ENCODE data around the gene AGAP1. TPM values are rescaled to one million over a fixed set of nuclear protein-coding genes. Genes with fewer than 3 reads are reported as not detected.

AGAP1 gene
- total and polyA plus RNA-seq, 4 donors = 2.0 to 8.5 (median 5.4) TPM

GRCh38 chr2:235911125-235911524 is 417.3 kb downstream of the AGAP1 start:
- Histone ChIP-seq H3K9me3 (ENCODE audit: control insufficient read depth in 4 of 4, low read length in 3 of 4) (no peaks in the 10 kb centered on the region), H3K27me3 (ENCODE audit: control insufficient read depth in 4 of 4, insufficient read depth in 4 of 4, low read length in 3 of 4) (no peaks in the 10 kb centered on the region), H3K27ac (ENCODE audit: low read depth in 1 of 2, low read length in 2 of 2) (no peak overlapping the region), H3K4me1 (ENCODE audit: control insufficient read depth in 4 of 4, insufficient read depth in 4 of 4, low read length in 3 of 4) (no peaks in the 10 kb centered on the region), H3K9ac (ENCODE audit: low read depth in 1 of 2, low read length in 2 of 2) (no peak overlapping the region), H3K36me3 (ENCODE audit: control insufficient read depth in 4 of 4, insufficient read depth in 3 of 4, low read depth in 1 of 4, low read length in 3 of 4) (peaks cover 0 to 3% (median 0%) of the 10 kb centered on the region in 4 donors), H3K4me3 (ENCODE audit: low read depth in 1 of 3, low read length in 3 of 3) (no peak overlapping the region)
- no peak for DNase-seq (ENCODE audit: low spot score)
- TF ChIP-seq JUND (IDR thresholded peaks at IDR 0.05) (no peak), TAF1 (conservative IDR thresholded peaks at IDR 0.05) (no peak), HNF4A (conservative IDR thresholded peaks at IDR 0.05) (no peak), NR2F2 (IDR thresholded peaks at IDR 0.05) (no peak), ZBTB33 (IDR thresholded peaks at IDR 0.05) (no peak), FOXA2 (IDR thresholded peaks at IDR 0.05) (no peak), YY1 (IDR thresholded peaks at IDR 0.05) (no peak), SP1 (IDR thresholded peaks at IDR 0.05) (no peak), RAD21 (IDR thresholded peaks at IDR 0.05) (no peak), REST (IDR thresholded peaks at IDR 0.05) (no peak)
- TF ChIP-seq, protein P1, sequence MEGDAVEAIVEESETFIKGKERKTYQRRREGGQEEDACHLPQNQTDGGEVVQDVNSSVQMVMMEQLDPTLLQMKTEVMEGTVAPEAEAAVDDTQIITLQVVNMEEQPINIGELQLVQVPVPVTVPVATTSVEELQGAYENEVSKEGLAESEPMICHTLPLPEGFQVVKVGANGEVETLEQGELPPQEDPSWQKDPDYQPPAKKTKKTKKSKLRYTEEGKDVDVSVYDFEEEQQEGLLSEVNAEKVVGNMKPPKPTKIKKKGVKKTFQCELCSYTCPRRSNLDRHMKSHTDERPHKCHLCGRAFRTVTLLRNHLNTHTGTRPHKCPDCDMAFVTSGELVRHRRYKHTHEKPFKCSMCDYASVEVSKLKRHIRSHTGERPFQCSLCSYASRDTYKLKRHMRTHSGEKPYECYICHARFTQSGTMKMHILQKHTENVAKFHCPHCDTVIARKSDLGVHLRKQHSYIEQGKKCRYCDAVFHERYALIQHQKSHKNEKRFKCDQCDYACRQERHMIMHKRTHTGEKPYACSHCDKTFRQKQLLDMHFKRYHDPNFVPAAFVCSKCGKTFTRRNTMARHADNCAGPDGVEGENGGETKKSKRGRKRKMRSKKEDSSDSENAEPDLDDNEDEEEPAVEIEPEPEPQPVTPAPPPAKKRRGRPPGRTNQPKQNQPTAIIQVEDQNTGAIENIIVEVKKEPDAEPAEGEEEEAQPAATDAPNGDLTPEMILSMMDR (IDR thresholded peaks at IDR 0.05; ENCODE audit: low read depth, low read length, missing input control) = no peak
- TF ChIP-seq, protein P2, sequence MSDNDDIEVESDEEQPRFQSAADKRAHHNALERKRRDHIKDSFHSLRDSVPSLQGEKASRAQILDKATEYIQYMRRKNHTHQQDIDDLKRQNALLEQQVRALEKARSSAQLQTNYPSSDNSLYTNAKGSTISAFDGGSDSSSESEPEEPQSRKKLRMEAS (IDR thresholded peaks at IDR 0.05) = no peak
- TF ChIP-seq, protein P3, sequence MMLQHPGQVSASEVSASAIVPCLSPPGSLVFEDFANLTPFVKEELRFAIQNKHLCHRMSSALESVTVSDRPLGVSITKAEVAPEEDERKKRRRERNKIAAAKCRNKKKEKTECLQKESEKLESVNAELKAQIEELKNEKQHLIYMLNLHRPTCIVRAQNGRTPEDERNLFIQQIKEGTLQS (IDR thresholded peaks at IDR 0.05) = no peak
- WGBS = 96% methylated on average over 6 of the region's 6 CpGs

DNA sequence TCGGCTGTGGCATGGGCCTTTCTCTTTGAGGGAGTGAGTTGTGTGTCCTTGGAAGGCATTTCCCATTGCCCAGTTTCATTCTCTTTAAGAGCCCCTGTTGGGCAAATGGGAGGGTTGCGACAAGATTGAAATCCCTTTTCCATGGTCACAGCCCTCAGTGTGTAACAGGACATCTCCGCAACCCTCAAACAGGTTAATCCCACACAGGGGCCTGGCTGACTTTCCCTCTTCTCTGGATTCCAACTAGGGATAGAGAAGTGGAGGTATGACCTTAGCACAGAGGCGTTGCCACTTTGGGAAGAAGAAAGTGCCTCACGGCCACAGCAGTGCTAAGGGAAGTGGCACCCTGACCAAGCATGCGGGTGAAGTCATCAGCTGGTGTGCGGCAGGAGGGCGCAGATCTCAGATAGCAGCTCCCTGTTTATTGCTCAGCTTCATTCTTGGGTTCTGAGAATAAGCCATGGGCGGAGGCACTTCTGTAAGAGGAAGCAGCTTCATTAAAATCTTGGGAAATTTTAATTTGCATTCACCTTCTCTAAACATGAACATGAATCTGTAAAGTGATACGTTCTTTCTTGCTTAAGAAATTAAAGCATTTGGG is 417.9 kb downstream of the AGAP1 start:
- H3K4me3 ChIP-seq (ENCODE audit: low read depth in 1 of 3, low read length in 3 of 3) = no peak overlapping the region
- no peaks in the 10 kb centered on the region for H3K9me3 ChIP-seq (ENCODE audit: control insufficient read depth in 4 of 4, low read length in 3 of 4)
- TF ChIP-seq YY1 (IDR thresholded peaks at IDR 0.05) = no peak
- no peaks in the 10 kb centered on the region for H3K4me1 ChIP-seq (ENCODE audit: control insufficient read depth in 4 of 4, insufficient read depth in 4 of 4, low read length in 3 of 4)
- 83% methylated on average over 10 of the region's 10 CpGs for WGBS
- no peak overlapping the region for H3K9ac ChIP-seq (ENCODE audit: low read depth in 1 of 2, low read length in 2 of 2)
- no peaks in the 10 kb centered on the region for H3K27me3 ChIP-seq (ENCODE audit: control insufficient read depth in 4 of 4, insufficient read depth in 4 of 4, low read length in 3 of 4)
- no peak overlapping the region for H3K27ac ChIP-seq (ENCODE audit: low read depth in 1 of 2, low read length in 2 of 2)
- DNase-seq (ENCODE audit: low spot score) = no peak
- peaks cover 0 to 3% (median 0%) of the 10 kb centered on the region in 4 donors for H3K36me3 ChIP-seq (ENCODE audit: control insufficient read depth in 4 of 4, insufficient read depth in 3 of 4, low read depth in 1 of 4, low read length in 3 of 4)

All from liver (tissue), 9 donors.